CD4-positive, alpha-beta T cell treated with Interferon gamma for 1 hour (primary cell): ENCODE data around the gene CTNND1.

Source experiments
- DNase-seq: peaks from one replicate; pipeline ENCODE4 v3.0.0-alpha.2; 2020

The CTNND1 gene

DNA sequence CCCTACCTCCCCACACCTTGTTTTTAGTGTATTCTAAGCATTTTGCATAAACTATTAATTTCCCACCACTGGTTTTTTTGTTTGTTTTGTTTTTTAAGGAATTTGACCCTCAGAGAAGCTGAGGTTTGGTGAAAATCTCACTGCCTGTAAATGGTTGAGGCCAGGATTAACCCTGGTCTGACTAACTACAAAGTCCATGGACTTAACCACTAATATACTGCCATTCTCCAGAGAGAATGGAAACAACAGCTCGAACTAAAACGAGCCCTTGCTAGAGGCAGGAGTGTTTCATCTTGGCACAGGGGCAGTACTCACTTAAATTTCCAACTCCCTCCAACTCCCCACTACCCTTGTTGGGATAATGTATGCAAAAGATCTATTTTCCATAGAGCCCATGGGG lies 3.0 kb downstream of the CTNND1 start:
- no peak for DNase-seq

DNA sequence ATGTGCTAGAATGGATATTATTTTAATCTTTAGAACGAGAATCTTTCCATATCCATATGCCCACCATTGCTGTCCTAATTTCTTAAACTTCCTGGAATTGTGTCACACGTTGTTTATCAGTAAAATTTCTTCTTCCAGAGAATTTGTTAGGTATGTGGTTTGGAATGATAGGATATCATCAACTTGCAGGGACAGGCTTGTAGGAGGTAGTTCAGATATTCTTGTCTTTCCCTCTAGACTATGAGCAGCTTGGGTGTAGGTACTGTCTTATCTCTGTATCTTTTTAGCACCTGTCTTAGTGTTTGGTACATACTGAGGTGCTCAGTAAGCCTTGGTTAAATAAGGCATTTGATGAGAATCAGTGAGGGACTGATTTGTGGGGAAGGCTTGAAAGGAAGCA lies 3.4 kb downstream of the CTNND1 start:
- DNase-seq, result no peak

DNA sequence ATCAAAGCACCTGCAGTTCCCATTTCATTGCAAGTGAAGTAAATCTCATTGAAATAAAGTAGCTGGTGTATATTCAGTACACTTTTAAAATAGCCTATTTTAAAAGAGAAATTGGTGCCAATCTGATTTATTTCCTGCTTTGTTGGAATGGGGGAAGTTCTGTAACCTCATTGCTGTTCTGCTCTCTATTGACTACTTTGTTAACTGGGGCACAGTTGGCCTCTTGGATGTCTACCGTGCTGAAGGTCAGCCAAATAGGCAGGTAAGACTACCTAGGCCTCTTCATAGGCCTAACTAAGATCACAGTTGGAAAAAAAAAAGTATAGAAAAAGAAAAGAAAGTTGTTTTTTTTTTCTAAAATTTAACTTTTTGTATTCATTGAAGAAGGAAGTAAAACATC lies 9.2 kb downstream of the CTNND1 start:
- no peak for DNase-seq

DNA sequence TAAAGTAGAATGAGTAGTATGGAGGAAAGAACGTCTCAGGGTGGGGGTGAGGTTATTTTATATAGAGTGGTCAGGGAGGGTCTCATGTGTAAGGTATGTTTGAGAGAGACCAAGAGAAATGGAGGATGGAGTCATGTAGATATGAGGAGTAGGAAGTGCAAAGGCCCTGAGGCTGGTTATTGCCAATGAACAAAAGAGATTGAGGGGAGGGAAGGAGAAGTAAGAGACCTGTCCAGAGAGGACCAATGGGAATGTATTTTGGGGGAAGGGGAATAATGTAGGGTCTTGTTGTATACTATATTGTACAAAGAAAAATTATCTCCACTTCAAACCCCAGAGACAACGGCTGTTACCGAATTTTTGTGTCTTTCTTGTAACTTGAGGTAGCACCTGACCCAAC lies 9.8 kb downstream of the CTNND1 start:
- DNase-seq, result no peak

- no peak for DNase-seq
Observed at GRCh38 chr11:57772562-57772961, 11.0 kb downstream of the CTNND1 start.

DNA sequence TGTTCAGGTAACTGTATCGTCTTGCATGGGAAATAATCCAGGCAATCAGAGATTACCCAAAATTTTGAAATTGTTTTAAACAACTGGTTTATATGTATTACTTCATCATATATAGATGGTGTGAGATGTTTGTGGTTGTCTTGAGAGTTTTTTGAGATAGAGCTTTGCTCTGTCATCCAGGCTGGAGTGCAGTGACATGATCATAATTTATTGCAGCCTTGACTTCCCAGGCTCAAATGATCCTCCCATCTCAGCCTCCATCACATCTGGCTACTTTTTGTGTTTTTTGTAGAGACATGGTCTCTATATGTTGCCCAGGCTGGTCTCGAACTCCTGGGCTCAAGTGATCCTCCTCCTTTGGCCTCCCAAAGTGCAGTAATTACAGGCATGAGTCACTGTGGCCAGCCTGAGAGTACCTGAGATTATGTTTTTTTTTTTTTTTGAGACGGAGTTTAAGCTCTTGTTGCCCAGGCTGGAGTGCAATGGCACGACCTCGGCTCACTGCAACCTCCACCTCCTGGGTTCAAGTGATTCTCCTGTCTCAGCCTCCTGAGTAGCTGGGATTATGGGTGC lies 11.5 kb downstream of the CTNND1 start:
- no peak for DNase-seq

GRCh38 chr11:57775491-57775890 lies 13.9 kb downstream of the CTNND1 start:
- no peak for DNase-seq

GRCh38 chr11:57776031-57776521 lies 14.5 kb downstream of the CTNND1 start:
- DNase-seq, result no peak

GRCh38 chr11:57776577-57777210 lies 15.1 kb downstream of the CTNND1 start:
- no peak for DNase-seq

- DNase-seq, result no peak
Observed at GRCh38 chr11:57777969-57778317, 16.3 kb downstream of the CTNND1 start.

DNA sequence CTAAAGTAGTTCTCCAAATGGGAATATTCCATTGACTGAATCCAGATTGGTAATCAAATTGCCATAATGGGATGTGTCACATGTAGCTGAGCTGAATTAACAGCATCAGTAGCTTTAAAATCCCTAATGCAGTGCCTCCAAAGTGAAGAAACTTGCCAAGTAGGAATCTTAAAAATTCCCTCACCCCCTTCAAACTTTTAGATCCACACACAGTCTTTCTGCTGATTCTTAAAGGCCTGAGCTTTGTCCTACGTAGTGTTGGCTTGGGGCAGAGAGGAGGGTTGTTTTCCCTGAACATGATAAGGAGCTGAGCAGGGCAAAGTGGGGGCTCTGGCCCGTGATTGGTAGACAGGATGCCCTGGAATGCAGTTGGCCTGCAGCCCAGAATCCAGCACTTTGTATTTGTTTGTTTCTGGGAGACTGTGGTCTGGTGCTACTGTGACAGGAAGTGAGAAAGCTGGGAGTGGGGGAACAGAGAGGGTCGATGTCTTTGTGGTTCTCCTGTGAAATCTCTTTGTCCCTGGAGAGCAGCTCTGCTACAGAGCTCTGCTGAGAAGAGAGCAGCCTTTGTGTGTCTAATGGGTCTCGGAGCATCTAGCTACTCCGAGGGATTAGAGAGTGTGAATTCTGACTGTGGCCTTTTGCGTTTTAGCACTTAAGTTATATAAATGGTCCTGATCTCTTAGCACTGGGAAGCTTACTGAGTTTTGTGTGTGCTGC lies 16.9 kb downstream of the CTNND1 start:
- no peak for DNase-seq

DNA sequence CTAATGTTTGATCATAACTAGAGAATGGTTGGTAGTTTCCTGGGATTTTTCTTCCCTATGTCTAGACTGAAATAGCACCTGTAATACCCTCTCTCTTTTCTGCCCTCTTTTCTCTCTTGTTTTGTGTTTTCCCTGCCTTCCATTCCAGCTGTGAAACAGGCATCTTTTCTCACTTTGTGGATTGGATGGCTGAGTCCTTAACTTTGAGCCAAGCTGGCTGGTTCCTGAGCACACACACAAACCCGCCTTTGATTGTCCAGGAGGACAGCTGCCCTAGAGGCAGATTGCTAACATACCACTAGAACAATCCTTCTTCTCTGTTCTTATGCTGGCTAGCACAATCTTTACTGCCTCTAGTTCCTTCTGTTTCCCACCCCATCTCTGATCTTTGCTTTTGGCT lies 17.7 kb downstream of the CTNND1 start:
- DNase-seq, result no peak

- no peak for DNase-seq
Observed at GRCh38 chr11:57781529-57781943, 19.9 kb downstream of the CTNND1 start.

- no peak for DNase-seq
Observed at GRCh38 chr11:57785072-57785471, 23.5 kb downstream of the CTNND1 start.

DNA sequence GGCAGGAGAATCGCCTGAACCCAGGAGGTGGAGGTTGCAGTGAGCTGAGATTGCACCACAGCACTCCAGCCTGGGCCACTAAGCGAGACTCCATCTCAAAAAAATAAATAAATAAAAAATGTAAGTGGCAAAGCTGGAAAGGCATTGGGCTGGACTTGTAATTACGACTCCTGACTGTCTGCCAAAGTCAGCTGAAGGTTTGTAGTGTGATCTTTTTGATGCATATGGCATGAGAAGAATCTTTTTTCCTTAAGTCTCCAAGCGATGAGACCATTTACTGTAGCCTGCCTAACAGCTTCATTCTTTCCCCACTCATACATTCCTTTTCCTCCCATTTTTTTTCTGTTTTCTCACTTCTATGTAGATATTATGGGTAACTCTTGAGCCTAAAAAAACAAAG lies 24.8 kb downstream of the CTNND1 start:
- no peak for DNase-seq

DNA sequence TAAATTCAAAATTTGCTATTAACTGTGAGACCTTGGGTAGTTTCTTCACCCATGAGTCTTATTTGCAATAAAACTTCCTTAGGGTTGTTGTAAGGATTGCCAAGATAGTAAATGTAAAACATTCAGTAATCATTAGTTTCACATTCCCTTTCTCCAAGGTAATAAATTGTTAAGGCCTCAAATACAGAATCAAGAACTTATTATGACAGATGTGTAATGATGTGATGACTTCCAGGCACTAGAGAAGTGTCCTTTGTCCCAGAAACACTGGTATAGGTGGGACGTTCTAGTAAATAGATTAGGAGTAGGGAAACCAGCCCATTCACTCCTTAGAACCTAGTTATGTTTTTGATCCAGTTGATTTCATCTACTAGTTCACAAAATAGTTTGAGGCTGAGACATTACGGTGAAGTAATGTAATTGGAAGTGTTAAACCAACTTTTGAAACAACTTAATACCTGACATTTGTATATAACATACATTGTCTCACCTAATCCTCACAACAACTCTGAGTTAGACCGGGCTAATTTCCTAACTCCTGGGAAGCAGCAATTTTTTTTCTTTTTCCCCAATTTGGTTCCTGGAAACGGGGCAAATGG lies 25.5 kb downstream of the CTNND1 start:
- DNase-seq, result no peak

DNA sequence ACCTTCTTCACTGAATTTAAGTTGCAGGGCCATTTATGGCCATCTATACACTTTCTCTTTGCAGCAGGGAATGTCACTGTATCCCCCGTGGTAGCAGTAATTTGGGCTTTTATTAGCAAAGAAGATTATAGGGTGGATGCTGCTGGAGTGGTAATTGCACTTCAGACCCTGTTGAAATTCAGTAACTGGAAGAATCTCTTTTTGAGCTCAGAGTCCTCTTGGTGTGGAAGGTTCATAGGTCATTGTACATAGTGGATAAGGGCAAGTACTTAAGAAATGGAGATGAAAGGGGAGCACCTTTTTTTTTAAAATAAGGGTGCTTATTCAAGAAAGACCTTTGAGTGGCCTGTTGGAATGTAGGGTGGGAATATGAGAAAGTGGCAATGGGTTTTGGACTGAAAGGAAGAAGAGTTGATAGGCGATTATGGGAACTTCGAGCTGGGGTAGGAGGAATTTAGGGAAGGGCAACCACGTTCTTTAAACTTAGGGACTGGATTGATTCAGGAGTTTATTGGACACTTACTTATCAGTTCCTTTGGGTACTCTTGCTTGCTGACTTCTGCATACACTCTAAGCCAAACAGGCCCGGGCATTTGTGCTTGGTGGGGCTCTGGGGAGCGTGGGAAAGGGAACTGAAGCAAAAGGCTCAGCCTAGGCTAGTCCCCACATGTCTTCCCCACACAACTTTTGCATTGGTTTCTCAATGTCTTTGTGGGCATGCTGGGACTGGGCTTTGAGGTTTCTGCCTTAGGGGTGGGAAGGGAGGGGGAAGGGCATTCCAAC lies 26.5 kb downstream of the CTNND1 start:
- DNase-seq, result peak; percentile 7

DNA sequence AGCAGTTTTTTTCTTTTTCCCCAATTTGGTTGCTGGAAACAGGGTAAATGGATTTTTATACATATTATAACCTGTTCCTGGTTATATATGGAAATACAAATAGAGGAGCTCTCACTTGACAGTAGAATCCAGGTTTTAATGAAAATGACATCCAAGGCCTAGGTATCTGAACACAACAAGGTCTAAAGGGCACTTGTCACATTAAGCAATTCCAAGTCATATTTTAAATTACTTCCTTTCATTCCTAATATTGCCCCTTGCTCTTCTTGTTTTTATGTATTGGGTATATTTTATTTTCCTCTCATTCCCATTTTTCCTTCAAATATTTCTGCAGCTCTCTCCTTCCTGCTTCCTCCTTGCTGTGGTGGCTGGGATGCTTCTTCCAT lies 27.1 kb downstream of the CTNND1 start:
- no peak for DNase-seq

GRCh38 chr11:57791321-57792059 lies 29.9 kb downstream of the CTNND1 start:
- no peak for DNase-seq

DNA sequence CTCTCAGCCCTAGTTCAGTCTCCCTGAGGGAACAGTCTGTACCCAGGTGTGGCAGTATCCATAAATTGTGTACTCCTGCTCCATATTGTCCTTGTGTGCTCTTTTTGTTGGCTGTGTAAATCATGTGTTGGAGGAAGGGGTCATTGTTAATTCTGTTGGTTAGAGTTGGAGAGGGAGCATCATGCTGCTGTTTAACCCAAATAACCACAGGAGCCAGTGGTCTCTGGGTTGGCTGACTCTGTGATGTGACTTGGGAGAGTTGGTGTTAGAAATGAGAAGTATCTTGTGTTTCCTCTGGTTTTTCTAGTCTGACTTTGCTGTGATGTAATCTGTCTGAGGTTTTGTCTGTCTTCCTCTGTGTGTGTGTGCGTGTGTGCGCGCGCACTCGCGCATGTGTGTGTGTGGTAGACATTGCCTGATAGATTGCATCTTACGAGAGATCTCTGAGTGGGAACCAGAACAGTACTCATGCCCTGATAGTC lies 30.5 kb downstream of the CTNND1 start:
- DNase-seq, result peak; percentile 94

DNA sequence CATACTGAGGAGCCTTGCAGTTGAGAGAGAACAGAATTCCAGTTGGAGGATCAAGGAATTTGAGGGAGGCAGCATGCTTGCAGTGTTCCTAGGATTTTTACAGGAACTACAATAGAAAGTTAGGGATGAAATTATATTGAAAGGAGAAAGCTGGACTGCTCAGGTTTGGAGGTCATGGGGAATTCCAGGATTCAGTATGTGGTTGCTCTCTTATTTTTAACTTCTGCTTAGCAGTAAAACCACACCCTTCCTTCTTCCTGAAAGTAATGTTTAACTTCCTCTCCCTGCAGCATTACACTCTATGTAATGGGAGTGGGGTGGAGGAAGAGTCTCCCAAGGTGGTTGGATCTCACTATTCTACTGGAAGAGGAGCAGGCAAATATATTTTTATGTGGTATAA lies 31.3 kb downstream of the CTNND1 start:
- DNase-seq, result peak; percentile 8
